LNCAP (cell line): ENCODE measurements around the gene SPDYA.

Source experiments
- CTCF ChIP-seq: fragments of 450-650 bp; IDR thresholded peaks from 2 replicates; pipeline ENCODE4 v1.5.1; 2017; ENCODE audit warnings: mild to moderate bottlenecking

The SPDYA gene

GRCh38 chr2:28833740-28834470 lies 23.3 kb downstream of the SPDYA start:
- no peak for TF ChIP-seq CTCF

- TF ChIP-seq CTCF = no peak
Measured at GRCh38 chr2:28835781-28836180, 25.1 kb downstream of the SPDYA start.

- no peak for TF ChIP-seq CTCF
Measured at GRCh38 chr2:28838971-28839370, 28.3 kb downstream of the SPDYA start.

GRCh38 chr2:28842042-28842441 lies 31.4 kb downstream of the SPDYA start:
- TF ChIP-seq CTCF = no peak

- TF ChIP-seq CTCF = no peak
Measured at GRCh38 chr2:28855193-28855592, 44.6 kb downstream of the SPDYA start.

- no peak for TF ChIP-seq CTCF
Measured at GRCh38 chr2:28855977-28856376, 45.3 kb downstream of the SPDYA start.

GRCh38 chr2:28868611-28869010 lies 58.0 kb downstream of the SPDYA start:
- no peak for TF ChIP-seq CTCF
